Endothelial cell of umbilical vein (primary cell): ENCODE measurements around the gene ENOPH1. TPM values are rescaled to one million over a fixed set of nuclear protein-coding genes. Genes with fewer than 3 reads are reported as not detected.

Experiments used
- BruUV-seq: library from RNA; stranded (reverse); fragments of 400-500 nt; replicated peaks from 2 replicates; lab custom pipeline; 2021; lab: Mats Ljungman, UMichigan
- CTCF ChIA-PET: fragments of 300-600, 350-600 bp; sonication (Branson Sonifier 250); formaldehyde crosslinking; loops from one replicate; lab custom pipeline; 2021; ENCODE audit warnings: antibody characterized with exemption, inconsistent platforms; lab: Charles Lee
- POLR2A ChIA-PET: fragments of 300-600, 350-600 bp; sonication (Branson Sonifier 250); formaldehyde crosslinking; loops from one replicate; lab custom pipeline; 2021; ENCODE audit warnings: antibody characterized with exemption, inconsistent platforms; lab: Charles Lee
- DNase-seq: peaks from one replicate; pipeline ENCODE4 v3.0.0-alpha.2; 2011; ENCODE audit warnings: low read depth, low spot score
- FAIRE-seq: peaks from 2 replicates; lab custom pipeline; 2011; peaks lifted over from hg19 to GRCh38; lab: Jason Lieb, UNC
- H2AFZ ChIP-seq: 2 replicates; pipeline ENCODE4 v1.6.0; 2012; ENCODE audit warnings: low read depth, low read length, control low read depth, inconsistent platforms
- H3K27ac ChIP-seq: 2 replicates; pipeline ENCODE4 v1.5.1; 2011; ENCODE audit warnings: low read depth, mild to moderate bottlenecking, control low read depth, low read length, moderate library complexity; ENCODE audit not compliant: insufficient read depth
- H3K27me3 ChIP-seq, 2 experiments: 2 replicates each; pipeline versions ENCODE4 v1.6.0 to v1.6.1; 2011; ENCODE audit warnings: low read length in 2 of 2, mixed read lengths in 1 of 2; ENCODE audit not compliant: control insufficient read depth in 2 of 2, insufficient read depth in 2 of 2
- H3K36me3 ChIP-seq, 2 experiments: 2 replicates in 1 of 2; 3 replicates in 1 of 2; pipeline ENCODE4 v1.5.1; 2011; ENCODE audit warnings: low read length in 2 of 2, mild to moderate bottlenecking in 1 of 2, moderate library complexity in 1 of 2; ENCODE audit not compliant: control insufficient read depth in 2 of 2, insufficient read depth in 2 of 2; ENCODE audit errors: extremely low read depth in 1 of 2
- H3K4me1 ChIP-seq: 3 replicates; pipeline ENCODE4 v1.5.1; 2011; ENCODE audit warnings: mild to moderate bottlenecking, low read length; ENCODE audit not compliant: control insufficient read depth, insufficient read depth; ENCODE audit errors: extremely low read depth
- H3K4me2 ChIP-seq: 2 replicates; pipeline ENCODE4 v1.6.1; 2011; ENCODE audit warnings: low read length, control low read depth, mixed read lengths; ENCODE audit not compliant: insufficient read depth
- H3K4me3 ChIP-seq, 3 experiments: fragments of 200-600 bp in 1 of 3; sonication (generic), shearing (Covaris generic) in 1 of 3; replicated peaks in 1 of 3; 2 replicates each; pipeline ENCODE4 v1.5.1; 2011 to 2016; ENCODE audit warnings: control low read depth in 3 of 3, low read length in 3 of 3, mild to moderate bottlenecking in 2 of 3, inconsistent platforms in 1 of 3, low read depth in 1 of 3, moderate library complexity in 1 of 3; ENCODE audit not compliant: insufficient read depth in 1 of 3
- H3K79me2 ChIP-seq: 2 replicates; pipeline ENCODE4 v1.6.0; 2012; ENCODE audit warnings: low read length, inconsistent platforms; ENCODE audit not compliant: control insufficient read depth, insufficient read depth
- H3K9ac ChIP-seq: replicated peaks from 2 replicates; pipeline ENCODE3; 2011; ENCODE audit warnings: low read length, control low read depth; ENCODE audit not compliant: insufficient read depth; ENCODE audit errors: extremely low read depth
- H3K9me1 ChIP-seq: replicated peaks from 3 replicates; pipeline ENCODE4 v1.6.0; 2011; ENCODE audit warnings: mild to moderate bottlenecking, low read length; ENCODE audit not compliant: control insufficient read depth, insufficient read depth; ENCODE audit errors: extremely low read depth
- H3K9me3 ChIP-seq: replicated peaks from 2 replicates; pipeline ENCODE4 v1.5.1; 2012; ENCODE audit warnings: low read length, inconsistent platforms; ENCODE audit not compliant: control insufficient read depth, insufficient read depth
- H4K20me1 ChIP-seq: replicated peaks from 2 replicates; pipeline ENCODE3; 2011; ENCODE audit warnings: mild to moderate bottlenecking, low read length; ENCODE audit not compliant: control insufficient read depth, insufficient read depth; ENCODE audit errors: extremely low read depth
- CTCF ChIP-seq, 2 donors: IDR thresholded peaks; 1 replicate in 1 of 2; 2 replicates in 1 of 2; pipeline ENCODE4 v1.5.1; 2011; ENCODE audit warnings: low read length in 2 of 2, mild to moderate bottlenecking in 2 of 2, moderate library complexity in 2 of 2, control low read depth in 1 of 2, inconsistent platforms in 1 of 2, low read depth in 1 of 2; ENCODE audit not compliant: insufficient read depth in 1 of 2; ENCODE audit errors: extremely low read depth in 1 of 2
- JUN ChIP-seq: IDR thresholded peaks from 2 replicates; pipeline ENCODE4 v1.6.1; 2011; ENCODE audit warnings: borderline replicate concordance, low read depth; ENCODE audit not compliant: insufficient read length, insufficient read depth
- MYC ChIP-seq: IDR thresholded peaks from one replicate; pipeline ENCODE4 v1.6.1; 2011; ENCODE audit warnings: mild to moderate bottlenecking, low read depth, low read length
- POLR2AphosphoS5 ChIP-seq: IDR thresholded peaks from 2 replicates; pipeline ENCODE4 v1.6.1; 2012; ENCODE audit warnings: low read depth, mild to moderate bottlenecking, control low read depth, low read length, moderate library complexity; ENCODE audit not compliant: insufficient read depth
- dilution Hi-C: fragments of 300-500 bp; cut with MboI; formaldehyde crosslinking; loops from one replicate; pipeline ENCODE4 v1.15.0; 2019; ENCODE audit warnings: low sequenced_read_pairs; ENCODE audit not compliant: extremely low pct_ligation_motif_present
- intact Hi-C: fragments of 100-400 bp; cut with micrococcal nuclease; formaldehyde crosslinking; loops from one replicate; pipeline ENCODE4 v1.10.0; 2022
- polyA plus RNA-seq, 4 experiments: library from polyadenylated mRNA; depleted of rRNA in 3 of 4; stranded (reverse) in 3 of 4; unstranded in 1 of 4; fragments of >200 nt; gene quantifications; 2 replicates each; pipeline versions ENCODE4 v1.2.1 to v1.2.3, GENCODE V29; 2011 to 2012; ENCODE audit warnings: missing spikeins in 1 of 4
- small RNA-seq: library from RNA; depleted of rRNA; stranded (forward); fragments of <200 nt; gene quantifications from one replicate; pipeline ENCODE3, GENCODE V24; 2012; ENCODE audit warnings: low replicate concordance, low read depth; ENCODE audit not compliant: insufficient read depth, insufficient read length
- total RNA-seq: library from RNA; stranded (reverse); gene quantifications from 2 replicates; pipeline ENCODE4 v1.2.3, GENCODE V29; 2021

Gene ENOPH1
- total and polyA plus RNA-seq, 2 donors (not counting 3 experiments of a cell fraction or from before 2014, with no cell fraction given): 11.1 to 35.0 TPM

GRCh38 chr4:82510216-82510615, 79.8 kb downstream of the ENOPH1 start:
- intact Hi-C loops: no loop called here
- ChIA-PET POLR2A (no interaction called here), CTCF (no interaction called here)
- no peak overlapping the region for H3K9ac ChIP-seq
- DNase-seq: no peak
- H3K9me1 ChIP-seq: no peaks in the 10 kb centered on the region
- no peaks in the 10 kb centered on the region for H3K27me3 ChIP-seq
- no peaks in the 10 kb centered on the region for H4K20me1 ChIP-seq
- no peaks in the 10 kb centered on the region for H3K9me3 ChIP-seq
- no TSS peak for BruUV-seq
- no peak for FAIRE-seq
- TF ChIP-seq CTCF (IDR thresholded peaks at IDR 0.05; ENCODE audit: extremely low read depth in 1 of 2, insufficient read depth in 1 of 2, low read depth in 1 of 2, low read length in 2 of 2) (no peak), MYC (no peak), POLR2AphosphoS5 (no peak), JUN (no peak)
- no peaks in the 10 kb centered on the region for H3K36me3 ChIP-seq
- dilution Hi-C loops: no loop called here
- H3K79me2 ChIP-seq: no peaks in the 10 kb centered on the region
- no peak overlapping the region for H3K4me2 ChIP-seq
- no peak overlapping the region for H2AFZ ChIP-seq
- no peaks in the 10 kb centered on the region for H3K4me1 ChIP-seq
- no peak overlapping the region for H3K4me3 ChIP-seq
- no peak overlapping the region for H3K27ac ChIP-seq

Small RNA genes within 50 kb of the gene (small RNA-seq; reads per million reads assigned to genes)
- not detected for gene RF00150

Other genes with a start within 250 kb of the ENOPH1 start
- gene HNRNPD, start 56.6 kb upstream of the ENOPH1 start, total RNA-seq: 361 and 363 TPM in 2 replicates
- gene HNRNPD, start 56.6 kb upstream of the ENOPH1 start, polyA plus RNA-seq: 63.9 and 91.3 TPM in 2 replicates
- 292 and 293 TPM in 2 replicates for gene HNRNPDL, start 128 bp upstream of the ENOPH1 start, total RNA-seq
- 97.1 and 160 TPM in 2 replicates for gene HNRNPDL, start 128 bp upstream of the ENOPH1 start, polyA plus RNA-seq
- gene TMEM150C, start 131.4 kb downstream of the ENOPH1 start, total RNA-seq: 6.5 and 6.6 TPM in 2 replicates
- 3.8 and 4.1 TPM in 2 replicates for gene TMEM150C, start 131.4 kb downstream of the ENOPH1 start, polyA plus RNA-seq